Medulla oblongata (tissue), 1 donor: ENCODE data around the gene NLRC3.
"Not testable (repeated sequence)": the region's sequence is repeated elsewhere in the genome, so short reads cannot be mapped to it uniquely, and the experiment has no call there.

ENCODE experiments used
- DNase-seq: peaks from one replicate; pipeline ENCODE4 v3.0.0-alpha.2; 2015; ENCODE audit errors: extremely low spot score

NLRC3 gene

DNA sequence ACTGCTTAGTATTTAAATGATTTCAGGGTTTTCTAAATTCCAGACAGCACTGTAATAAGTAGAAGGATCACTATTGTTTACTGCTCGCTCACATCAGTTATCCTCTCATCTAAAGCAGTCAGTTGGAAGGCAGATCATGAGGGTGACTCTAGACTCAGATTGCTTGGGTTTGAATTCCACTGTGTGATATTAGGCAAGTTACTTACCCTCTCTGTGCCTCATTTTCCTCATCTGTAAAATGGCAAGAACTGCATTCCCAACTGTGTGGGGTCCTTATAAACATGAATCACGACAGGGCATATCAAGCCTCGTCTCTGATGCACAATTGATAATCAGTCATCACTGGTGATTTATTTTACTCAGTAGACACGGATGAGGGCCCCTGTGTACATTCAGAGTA lies 61.3 kb downstream of the NLRC3 start:
- no peak for DNase-seq

DNA sequence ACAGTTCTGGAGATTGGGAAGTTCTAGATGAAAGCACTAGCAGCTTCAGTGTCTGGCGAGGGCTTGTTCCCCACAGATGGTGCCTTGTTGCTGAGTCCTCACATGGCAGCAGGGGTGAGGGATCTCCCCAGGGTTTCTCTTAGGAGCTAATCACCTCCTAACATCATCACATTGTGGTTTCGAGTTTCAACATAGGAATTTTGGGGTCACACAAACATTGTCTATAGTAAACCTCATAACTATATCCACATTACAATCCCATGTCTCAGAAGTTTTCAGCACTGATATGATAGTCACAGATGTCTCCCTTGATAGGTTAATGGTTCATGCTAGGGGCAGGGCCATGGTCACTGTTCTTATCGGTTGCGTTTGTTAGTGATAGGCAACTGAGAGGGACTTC lies 62.6 kb downstream of the NLRC3 start:
- DNase-seq, result no peak

DNA sequence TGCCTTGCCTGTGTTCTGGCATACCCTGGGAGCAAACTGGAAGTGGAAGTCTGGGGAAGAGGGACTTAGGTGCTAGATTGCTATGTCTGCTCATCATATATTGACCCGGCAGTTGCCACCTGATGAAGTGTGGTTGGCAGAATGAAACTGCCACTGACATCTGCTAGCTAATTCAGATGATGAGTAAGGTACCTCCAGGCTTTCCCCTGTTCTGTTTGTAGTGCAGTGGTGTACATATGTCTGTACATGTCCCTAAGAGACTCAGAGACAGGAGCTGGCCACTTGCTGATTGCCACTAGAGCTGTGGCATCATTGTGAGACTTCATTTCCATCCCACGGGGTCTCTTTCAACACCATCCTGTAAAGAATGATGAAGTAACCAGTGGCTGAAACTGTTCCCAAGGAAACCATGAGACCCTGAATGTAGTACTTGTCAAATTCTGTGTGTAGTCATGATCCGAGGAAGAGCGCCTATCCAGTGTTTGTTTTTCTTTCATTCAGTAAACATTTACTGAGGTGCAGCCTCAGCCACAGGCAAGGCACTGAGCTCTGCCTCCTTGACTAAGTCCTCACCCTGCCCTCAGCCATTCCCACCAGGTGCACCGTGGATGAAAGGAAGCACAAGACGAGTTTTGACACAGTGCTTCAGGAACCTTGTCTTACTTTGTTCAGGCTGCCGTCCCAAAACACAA lies 63.2 kb downstream of the NLRC3 start:
- no peak for DNase-seq

DNA sequence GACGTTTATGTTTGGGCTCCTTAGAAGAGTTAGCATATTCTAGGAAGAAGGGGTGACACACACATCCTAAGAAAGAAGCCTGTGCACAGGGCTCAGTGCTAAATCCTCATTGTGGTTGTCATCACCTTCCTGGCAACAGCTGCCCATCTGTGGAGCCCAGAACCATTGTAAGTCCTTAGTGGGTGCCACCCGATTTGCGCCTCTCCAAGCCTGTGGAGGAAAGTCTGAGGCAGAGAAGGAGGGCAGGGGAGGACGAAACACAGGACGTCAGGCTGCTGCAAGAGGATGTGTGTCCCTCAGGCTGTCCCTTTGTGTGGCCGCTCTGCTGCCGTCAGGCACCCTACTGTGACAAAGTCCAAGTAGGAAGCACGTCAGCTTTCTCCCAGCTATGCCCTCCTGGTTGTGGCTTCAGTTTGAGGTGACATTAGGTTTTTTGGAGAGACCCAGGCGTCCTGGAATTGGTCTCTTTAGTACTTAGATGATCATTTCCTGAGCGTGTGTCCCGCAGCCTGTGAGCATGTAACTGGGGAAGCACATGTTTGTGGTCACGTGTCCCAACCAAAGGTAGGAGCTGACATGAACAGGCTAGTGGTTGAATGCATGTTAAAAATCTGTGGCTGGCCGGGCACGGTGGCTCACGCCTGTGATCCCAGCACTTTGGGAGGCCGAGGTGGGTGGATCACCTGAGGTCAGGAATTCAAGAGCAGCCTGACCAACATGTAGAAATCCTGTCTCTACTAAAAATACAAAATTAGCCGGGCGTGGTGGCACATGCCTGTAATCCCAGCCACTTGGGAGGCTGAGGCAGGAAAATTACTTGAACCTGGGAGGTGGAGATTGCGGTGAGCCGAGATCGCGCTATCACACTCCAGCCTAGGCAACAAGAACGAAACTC lies 65.7 kb downstream of the NLRC3 start:
- DNase-seq, result no peak

DNA sequence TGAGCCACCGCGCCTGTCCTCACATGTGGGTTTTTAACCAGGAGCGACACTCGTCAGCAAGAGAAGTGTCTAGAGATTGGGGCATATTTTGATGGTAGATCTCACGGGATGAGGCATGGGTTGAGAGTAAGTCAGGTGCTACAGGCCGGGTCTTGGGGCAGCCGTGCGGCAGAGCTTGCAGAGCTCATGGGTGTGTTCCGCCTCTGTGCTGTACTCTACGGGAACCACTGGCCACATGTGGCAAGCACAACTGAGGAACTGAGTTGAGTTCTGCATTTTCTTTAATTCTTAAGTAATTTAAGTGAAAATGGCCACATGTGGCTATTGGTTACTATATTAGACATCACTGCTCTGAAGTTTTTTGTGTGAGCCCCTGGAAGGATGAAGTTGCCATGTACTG lies 66.8 kb downstream of the NLRC3 start:
- DNase-seq, result no peak

DNA sequence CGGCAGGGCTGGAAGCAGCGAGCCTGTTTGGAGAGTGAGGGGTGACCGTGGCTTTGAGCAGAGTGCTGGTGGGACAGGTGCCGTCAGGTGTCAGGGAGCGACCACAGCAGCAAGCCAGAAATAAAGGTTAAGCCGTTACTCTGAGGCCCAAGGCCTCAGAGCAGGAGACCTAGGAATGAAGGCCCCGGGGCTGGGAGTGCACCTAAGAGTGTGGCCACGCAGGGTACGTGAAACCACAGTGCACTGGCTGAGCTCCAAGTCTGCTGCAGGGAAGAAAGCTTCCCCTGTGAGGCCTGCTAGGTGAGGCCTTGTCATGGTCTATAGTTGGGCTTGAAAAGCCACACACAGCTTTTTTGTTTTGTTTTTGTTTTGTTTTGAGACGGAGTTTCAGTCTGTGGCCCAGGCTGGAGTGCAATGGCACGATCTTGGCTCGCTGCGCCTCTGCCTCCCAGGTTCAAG lies 67.7 kb downstream of the NLRC3 start:
- DNase-seq, result no peak

DNA sequence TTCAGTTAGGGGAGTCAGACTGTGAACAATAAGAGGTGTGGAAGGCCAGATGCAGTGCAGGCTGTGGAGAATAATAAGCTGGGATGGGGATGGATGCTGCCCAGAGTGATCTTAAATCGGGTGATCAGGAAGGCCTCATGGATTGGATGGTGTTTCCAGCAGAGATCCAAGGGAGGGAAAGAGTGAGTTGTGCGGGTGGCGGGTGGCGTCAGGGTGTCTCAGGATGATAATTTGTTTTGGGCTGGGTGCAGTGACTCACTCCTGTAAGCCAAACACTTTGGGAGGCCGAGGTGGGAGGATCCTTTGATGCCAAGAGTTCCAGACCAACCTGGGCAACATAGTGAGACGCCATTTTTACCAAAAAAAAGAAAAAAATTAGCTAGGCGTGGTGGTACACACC lies 68.5 kb downstream of the NLRC3 start:
- no peak for DNase-seq

DNA sequence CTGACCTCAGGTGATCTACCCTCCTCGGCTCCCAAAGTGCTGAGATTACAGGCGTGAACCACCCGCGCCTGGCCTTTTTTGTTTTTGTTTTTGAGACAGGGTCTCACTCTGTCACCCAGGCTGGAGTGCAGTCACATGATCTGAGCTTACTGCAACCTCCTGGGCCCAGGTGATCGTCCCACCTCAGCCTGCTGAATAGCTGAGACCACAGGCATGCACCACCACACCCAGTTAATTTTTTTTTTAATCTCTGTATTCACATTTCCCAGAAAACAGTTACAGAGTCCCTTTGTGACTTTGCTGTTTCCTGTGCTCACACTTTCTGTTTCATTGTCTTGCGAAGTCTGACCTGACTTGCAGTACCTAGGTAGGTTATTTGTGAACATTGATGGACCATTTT lies 73.7 kb downstream of the NLRC3 start:
- no peak for DNase-seq

DNA sequence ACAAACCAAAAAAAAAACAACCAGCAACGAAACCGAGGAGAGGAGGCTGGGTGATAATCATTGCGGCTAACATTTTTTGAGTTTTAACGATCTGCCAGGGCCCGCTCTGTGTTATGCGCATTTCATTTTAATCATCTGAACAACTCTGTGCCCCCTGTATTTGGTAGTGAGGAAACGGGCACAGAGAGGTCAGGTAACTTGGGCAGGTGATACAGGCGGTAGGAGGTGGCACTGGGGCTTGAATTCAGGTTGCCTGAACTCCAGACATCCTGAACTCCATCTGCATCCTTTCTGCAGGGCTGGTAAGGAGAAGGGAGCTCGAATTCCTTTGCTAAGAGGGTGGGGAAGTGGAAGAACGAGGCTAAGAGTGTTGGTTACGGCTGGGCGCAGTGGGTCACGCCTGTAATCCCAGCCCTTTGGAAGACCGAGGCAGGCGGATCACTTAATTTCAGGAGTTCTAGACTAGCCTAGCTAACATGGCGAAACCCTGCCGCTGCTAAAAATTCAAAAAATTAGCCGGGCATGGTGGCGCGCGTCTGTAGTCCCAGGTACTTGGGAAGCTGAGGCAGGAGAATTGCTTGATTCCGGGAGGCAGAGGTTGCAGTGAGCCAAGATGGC lies 75.3 kb downstream of the NLRC3 start:
- no peak for DNase-seq

DNA sequence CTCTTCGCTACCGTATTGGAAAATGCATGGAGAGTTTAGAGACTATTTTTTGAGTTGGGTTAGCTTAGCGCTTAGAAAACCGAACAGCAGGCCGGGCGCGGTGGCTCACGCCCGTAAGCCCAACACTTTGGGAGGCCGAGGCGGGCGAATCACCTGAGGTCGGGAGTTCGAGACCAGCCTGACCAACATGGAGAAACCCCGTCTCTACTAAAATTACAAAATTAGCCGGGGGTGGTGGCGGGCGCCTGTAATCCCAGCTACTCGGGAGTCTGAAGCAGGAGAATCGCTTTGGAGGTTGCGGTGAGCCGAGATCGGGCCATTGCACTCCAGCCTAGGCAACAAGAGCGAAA lies 75.8 kb downstream of the NLRC3 start:
- not testable (repeated sequence) for DNase-seq

DNA sequence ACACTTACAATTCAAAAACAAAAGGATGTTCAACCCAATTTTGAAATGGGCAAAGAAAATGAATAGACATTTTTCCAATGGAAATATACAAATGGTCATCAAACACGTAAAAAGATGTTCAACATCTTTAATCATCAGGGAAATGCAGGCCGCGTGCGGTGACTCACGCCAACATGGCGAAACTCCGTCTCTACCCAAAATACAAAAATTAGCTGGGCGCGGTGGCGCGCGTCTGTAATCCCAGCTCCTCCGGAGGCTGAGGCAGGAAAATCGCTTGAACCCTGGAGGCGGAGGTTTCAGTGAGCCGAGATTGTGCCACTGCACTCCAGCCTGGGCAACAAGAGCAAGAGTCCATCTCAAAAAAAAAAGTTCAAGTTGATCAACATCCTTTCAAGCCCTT lies 78.2 kb downstream of the NLRC3 start:
- DNase-seq, result no peak

DNA sequence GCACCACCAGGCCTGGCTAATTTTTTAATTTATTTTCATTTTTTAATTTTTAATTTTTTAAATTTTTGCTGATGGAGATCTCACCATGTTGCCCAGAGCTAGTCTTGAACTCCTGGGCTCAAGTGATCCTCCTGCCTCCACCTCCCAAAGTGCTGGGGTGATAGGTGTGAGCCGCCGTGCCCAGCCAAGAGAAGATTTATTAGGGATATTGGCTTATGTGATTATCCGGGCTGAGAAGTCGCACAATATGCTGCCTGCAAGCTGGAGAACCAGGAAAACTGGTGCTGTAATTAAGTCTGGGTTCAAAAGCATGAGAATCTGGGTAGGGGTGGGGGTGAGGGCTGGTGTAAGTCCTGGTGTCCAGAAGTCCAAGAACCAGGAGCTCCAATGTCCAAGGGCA lies 79.4 kb downstream of the NLRC3 start:
- DNase-seq, result no peak

DNA sequence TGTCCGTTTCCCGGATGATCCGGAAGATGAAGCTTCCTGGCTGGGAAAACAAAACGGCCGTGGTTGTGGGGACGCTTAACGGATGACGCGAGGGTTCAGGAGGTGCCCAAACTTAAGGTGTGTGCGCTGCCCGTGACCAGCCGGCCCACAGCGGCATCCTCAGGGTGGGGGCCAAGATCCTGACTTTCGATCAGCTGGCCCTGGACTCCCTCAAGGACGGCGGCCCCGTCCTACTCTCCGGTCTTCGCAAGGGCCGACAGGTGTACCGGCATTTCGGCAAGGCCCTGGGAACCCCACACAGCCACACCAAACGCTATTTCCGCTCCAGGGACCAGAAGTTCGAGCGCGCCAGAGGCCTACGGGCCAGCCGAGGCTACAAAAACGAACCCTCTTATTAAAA lies 80.8 kb downstream of the NLRC3 start:
- DNase-seq, result no peak

DNA sequence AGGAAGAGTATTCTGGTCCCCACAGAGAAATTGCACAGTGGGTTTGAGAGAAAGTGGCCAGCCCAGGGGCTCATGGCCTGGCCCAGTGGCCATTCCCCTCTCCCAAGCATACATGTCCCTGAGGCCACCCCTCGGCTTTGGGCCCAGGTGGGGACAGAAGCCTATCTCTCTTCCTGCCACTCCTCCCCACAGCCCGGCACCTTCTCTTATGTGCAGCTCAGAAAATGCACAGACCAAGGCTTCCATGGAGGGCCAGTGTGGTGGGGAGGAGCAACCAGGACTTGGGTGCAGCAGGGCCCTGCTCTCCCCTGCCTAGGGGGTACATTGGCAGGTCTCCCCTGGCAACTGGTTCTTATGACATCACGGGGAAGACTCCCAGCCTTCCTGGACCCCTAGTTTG lies 82.0 kb downstream of the NLRC3 start, which contains the start of gene C16orf90:
C16orf90 (minus strand) TSS at position 314 of the 400 bp plus-strand sequence; CDS start at position 246, 68 bp downstream.
- DNase-seq, result no peak

DNA sequence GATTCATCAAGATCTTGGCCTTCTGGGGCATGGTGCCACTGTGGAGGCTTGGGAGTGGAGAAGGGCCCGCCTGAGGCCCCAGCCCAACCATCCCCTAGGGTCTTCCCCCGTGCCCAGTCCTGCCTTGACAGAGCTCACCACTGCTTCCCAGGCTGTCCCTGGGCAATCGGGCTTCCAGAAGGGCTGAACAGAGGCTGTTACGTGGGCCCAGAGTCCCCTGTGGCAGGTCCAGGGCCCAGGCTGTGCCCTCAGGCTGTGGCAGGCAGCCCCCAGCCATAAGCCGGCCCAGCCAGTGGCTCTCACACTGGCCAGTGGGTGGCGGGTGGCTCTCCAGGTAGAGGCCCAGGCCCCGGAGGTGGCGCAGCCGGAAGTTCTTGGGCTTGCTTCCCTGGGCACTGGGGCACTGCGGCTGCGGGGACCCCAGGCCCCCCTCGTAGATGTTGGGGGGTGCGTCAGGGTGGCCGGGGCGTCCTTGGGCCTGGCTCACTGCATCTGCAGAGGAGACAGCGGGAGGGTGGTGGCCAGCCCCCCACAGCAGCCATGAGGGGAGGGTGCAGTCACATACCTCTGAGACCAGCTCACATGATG lies 82.7 kb downstream of the NLRC3 start:
- DNase-seq, result no peak

DNA sequence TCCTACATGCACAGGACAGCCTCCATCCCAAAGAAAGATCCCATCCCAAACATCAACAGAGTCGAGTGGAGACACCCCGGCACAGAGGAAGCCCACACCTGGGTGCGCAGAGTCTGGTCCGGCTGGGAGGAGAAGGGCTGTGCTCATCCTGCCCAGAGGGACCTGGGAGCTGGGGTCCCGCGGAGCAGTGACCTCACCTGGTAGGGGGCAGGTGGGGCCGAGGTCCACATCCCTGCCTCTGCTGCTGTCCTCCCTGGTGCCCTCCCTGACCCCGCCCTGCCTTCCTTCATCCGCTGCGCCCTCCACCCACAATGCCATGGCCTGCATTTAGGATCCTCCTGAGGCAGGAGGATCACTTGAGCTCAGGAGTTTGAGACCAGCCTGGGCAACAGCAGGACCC lies 84.8 kb downstream of the NLRC3 start:
- DNase-seq, result no peak

DNA sequence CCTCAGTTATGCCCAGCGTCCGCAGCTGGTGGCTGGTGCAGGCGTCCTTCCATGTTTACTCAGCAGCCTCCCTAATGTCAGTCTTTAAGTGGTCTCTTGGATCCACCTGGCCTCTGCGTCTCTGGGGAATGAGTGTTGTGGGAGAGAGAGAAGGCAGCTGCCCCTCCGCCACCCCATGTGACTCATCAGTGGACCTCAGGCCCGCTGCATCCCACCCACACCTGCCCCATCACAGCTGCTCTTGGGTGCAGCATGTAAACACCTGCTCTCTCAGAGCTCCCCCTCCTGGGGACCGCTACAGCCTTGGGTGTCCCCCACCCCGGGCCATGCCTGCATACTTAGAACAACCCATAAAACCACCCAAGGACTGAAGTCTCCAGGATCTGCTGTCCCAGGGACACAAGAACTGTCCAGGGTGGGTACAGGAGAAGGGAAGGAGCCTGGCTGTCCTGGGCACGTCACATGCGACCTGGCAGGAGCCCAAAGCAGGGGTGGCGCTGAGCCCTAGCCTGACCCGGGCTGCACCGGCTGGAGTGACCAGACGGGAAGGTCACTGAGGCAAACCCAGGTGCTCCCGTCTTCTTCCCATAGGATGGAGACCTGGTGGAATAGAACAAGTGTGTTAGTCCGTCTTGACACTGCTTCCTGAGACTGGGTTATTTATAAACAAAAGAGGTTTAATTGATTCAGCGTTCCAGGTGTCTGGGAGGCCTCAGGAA lies 86.1 kb downstream of the NLRC3 start:
- DNase-seq, result no peak
